Daoy (cell line): ENCODE results near the gene ERLIN1. TPM values are rescaled to one million over a fixed set of nuclear protein-coding genes. Genes with fewer than 3 reads are reported as not detected.
"Not testable (repeated sequence)": the region's sequence is repeated elsewhere in the genome, so short reads cannot be mapped to it uniquely, and the experiment has no call there.

ENCODE experiments used
- DNase-seq: peaks from one replicate; pipeline ENCODE4 v3.0.0-alpha.2; 2015; ENCODE audit warnings: low read depth
- total RNA-seq: library from RNA; depleted of rRNA; stranded (reverse); fragments of >200 nt; shearing (Covaris generic); gene quantifications from 2 replicates; pipeline ENCODE4 v1.2.3, GENCODE V29; 2014

ERLIN1 gene
- total RNA-seq, 1 experiment from 2014 or later, result 24.5 TPM

GRCh38 chr10:100133801-100134200 is 52.0 kb downstream of the ERLIN1 start:
- DNase-seq, result no peak

DNA sequence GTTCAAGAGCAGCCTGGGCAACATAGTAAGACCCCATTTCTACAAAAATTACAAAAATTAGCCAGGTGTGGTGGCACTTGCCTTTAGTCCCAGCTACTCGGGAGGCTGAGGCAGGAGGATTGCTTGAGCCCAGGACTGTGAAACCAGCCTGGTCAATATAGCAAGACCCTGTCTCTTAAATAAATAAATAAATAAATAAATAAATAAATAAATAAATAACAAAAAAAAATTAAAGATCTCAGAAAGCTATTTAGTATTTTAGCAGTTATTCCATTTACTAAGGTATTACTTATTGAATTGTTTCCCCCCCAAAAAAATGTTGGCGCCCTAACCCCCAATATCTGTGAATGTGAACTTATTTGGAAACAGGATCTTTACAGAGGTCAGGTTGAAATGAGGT is 53.4 kb downstream of the ERLIN1 start:
- DNase-seq, result no peak

DNA sequence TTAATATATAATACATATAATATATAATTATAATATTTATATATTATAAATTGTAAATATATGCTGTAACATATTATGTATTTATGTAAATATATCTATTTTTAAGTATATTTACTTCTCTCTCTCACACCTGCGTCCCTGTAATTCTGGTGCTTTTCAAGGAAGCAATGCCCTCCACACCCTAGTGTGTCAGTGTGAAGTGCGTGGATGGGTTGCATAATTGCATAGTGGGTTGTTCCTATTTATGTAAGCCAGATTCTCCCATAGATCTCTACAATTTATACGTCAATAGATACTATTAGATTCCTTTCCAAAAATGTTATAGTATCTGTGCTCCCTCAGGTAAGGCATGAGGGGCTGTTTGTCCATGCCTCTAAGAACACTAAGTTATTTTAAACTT is 54.3 kb downstream of the ERLIN1 start:
- no peak for DNase-seq

GRCh38 chr10:100130831-100131230 is 55.0 kb downstream of the ERLIN1 start:
- no peak for DNase-seq

DNA sequence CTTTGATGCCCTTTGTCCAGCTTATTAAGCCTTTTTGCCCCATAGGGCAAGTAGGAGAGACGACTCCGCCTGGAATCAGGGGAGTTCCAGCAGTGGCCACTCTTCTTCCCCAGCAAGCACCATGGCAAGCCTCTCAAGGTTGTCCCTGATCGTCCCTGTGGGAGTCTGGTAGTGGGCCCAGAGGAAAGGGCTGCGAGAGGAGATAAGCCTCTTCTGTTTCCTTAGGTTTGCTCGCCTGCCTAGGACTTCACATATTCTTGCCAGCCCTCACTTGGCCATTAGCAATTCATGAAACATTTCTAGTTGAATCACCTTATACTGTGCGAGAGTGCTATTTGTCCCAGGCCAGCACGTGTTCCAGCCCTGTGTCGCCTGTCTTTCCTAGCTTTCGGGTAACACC is 56.4 kb downstream of the ERLIN1 start:
- DNase-seq, result no peak

- DNase-seq, result no peak
Measured at GRCh38 chr10:100128951-100129350, 56.9 kb downstream of the ERLIN1 start.

- not testable (repeated sequence) for DNase-seq
Measured at GRCh38 chr10:100125335-100125734, 60.5 kb downstream of the ERLIN1 start.

DNA sequence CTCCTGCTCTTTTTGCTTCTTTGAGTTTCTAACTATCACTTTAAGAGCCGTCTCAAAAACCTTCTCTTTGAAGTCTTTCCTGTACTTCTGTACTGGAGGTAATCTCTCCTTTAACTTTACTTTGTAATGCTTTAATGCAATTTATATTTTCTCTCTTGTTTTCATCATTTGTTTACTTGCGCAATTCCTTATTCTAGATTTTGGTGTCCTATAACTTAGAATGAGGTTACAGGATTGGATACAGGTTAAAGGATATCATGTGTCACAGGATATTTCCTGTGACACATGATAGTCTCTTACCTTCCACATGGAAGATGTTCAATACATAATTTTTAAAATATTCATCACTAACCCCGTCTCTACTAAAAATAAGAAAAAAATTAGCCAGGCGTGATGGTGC is 61.7 kb downstream of the ERLIN1 start:
- DNase-seq, result no peak

DNA sequence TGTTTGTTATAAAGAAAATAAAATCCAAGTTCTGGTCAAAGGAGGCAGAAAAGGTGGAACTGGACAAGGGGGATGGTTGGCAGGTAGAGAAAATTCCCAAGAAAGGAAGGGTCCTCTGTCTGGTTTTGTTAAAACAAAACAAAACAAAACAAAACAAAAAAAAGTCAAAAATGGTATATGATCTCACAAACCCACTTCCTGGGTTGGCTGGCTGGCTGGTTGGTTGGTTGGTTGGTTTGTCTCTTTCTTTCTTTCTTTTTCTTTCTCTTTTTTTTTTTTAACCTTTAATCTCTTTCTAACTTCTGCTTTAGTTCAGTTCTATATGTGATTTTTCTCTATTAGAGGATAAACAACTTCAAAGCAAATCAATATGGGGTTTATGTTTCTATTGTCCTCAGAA is 63.0 kb downstream of the ERLIN1 start:
- no peak for DNase-seq

DNA sequence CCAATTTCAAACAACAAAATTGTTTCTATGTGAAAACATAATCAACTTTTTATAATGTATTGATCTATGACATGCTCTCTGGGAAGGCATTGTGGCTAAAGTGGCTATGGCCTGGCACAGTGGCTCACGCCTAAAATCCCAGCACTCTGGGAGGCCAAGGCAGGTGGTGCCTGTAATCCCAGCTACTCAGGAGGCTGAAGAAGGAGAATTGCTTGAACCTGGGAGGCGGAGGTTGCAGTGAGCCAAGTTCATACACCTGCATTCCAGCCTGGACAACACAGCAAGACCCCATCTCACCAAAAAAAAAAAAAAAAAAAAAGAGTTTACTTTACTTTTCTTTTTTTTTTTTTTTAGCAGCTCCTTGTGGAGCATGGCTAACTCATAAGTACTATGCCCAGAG is 65.3 kb downstream of the ERLIN1 start:
- DNase-seq, result no peak

DNA sequence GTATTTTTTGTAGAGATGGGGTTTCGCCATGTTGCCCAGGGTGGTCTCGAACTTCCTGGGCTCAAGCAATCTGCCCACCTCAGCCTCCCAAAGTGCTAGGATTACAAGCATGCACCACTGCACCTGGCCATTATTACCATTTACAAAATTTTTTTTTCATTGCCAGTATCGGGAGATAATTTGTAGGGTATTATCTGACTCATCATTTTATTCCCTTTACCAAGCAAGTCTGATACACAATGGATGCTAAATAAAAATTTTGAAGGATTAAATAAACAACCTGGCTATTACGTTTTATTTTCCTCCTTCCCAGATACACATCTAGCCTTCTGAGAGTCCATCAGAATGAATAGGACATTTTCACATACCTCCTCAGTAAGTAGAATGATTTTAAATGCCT is 66.1 kb downstream of the ERLIN1 start:
- no peak for DNase-seq

DNA sequence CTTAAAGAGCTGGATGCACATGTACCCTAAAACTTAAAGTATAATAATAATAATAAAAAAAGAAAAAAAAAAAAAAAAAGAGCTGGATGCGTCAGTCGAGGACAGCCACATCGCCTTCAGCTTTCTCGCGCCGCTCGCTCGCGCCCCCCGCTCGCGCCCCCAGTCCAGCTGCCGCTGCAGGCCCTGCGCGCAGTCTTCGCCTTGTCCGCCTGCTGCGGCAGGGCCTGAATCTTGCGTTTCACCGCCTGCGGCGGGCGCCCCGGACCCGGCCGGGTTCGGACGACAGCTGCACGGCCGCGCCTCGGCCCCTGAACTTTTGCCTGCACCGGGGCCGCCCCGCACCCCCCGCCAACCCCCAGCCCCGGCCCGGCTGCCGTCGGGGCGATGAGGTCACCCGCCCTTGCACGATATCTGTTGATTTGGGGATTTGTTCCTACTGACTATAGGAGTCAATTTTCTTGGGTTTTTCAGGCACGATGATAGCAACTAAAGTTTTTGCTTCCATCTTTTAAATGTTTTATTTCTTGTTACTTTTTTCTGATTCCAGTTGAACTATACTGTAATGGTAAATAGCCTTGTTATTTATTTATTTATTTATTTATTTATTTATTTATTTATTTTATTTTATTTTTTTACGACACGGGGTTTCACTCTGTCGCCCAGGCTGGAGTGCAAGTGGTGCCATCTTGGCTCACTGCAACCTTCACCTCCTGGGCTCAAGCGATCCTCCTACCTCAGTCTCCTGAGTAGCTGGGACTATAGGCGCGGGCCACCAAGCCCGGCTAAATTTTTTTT is 70.7 kb downstream of the ERLIN1 start:
- no peak for DNase-seq

DNA sequence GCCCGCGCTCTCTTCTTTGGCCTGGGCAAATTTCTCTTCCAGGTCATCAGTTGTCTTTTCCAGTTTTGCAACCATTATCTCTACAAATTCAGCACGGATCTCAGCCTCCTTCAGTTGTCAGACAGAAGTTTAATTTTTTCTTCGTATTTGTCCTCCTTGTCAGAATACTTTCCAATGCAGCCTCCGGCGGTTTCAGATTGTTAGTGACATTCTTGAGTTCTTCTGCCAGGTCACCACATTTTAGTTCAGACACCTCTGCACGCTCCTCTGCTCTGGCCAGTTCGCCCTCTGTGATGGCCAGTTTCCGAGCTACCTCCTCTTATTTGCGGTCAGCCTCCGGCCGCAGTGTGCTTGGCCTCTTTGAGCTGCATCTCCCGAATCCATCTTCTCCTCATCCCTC is 71.4 kb downstream of the ERLIN1 start:
- no peak for DNase-seq

GRCh38 chr10:100109670-100110069 is 76.2 kb downstream of the ERLIN1 start:
- no peak for DNase-seq

DNA sequence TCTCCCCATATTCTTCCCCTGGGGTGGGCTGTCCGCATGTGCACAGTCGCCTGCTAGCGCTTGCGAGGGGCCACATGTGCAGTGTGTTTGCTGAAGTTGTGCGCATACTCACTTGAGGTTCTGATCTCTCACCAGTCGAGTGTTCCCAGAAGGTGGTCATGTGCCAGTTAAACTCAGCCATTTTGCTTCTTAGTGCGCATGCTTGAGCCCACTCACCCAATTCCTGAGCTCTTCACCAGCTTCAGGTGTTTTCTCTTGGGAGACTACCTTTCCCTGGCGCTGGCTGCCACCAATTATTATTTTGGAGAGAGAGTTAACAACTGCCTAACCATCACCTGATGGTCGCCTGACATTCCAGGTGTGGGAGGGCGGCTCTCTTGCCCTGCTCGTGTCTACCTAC is 79.0 kb downstream of the ERLIN1 start:
- DNase-seq, result no peak

GRCh38 chr10:100104300-100104699 is 81.5 kb downstream of the ERLIN1 start:
- no peak for DNase-seq

DNA sequence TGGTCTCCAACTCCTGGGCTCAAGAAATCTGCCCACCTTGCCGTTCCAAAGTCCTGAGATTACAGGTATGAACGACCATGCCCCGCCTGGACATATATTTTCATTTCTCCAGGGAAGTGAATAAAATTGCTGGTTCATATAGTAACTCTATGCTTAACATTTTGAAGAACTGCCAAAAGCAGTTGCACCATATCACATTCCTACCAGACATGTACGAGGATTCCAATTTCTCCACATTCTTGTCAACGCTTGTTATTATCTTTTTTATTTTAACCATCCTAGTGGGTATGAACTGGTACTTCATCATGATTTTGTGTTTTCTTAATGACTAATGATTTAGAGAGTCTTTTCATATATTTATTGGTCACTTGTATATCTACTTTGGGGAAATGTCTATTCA is 82.2 kb downstream of the ERLIN1 start:
- no peak for DNase-seq

DNA sequence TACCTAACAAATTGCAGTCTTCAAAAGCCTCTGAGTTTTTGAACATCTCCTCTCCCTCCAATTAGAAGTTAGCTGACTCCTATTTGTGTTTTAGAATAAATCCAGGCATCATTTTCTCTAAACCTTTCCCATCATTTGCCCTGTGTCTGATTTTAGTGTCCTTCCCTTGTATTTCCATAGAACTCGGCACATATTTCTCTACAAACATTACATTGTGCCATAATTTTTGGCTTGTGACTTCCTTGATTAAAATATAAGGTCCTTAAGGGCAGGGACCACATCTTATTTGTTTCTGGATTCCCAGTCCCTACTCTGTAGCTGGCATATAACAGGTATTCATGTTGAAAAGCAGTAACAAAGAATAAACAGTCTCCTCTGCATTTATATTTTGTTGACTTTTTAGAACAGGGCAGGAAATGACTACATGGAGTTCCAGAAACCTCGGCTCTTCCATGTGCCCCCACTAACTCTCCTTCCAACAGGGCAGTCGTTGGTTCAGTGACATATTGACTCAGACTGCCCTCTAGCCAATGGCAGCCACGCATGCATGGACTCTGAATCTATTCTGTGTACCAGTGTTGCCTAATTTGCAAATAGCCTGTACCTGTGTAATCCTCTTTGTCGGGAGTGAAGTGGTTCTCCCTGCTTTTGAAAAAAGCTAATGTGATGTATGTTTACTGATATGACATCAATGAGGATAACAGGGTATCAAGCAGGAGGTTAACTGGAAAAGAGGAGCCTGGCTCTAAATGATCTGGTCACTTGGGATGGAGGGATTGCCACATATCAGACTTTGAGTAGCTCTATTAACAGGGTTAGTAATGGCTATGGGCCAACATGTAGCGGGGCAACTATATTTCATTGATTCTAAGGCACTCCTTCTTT is 84.4 kb downstream of the ERLIN1 start:
- DNase-seq, result peak; percentile 29

DNA sequence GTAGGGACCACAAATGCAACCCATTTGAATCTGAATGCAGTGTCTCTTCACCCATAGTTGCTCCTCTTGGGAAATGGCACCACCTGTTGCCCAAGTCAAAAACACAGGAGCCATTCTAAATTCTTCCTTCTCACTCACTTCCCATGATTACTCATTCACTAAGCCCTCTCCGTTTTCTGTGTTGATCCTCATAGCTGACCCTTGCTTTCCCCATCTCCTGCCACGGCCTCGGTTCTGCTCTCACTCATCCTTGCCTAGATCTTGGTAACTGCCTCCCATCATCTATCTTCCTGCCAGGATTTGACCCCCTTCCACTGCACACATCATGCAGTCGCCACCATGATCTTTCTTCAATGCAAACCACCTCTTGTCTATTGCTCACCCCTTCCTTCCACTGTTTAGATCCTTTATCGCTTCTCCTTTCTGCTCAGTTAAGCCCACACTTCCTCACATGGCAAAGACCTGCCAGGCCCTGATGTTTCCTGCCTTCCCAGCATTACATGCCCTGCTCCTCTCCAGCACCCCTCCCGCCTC is 85.1 kb downstream of the ERLIN1 start:
- peak; percentile 35 for DNase-seq
